ENCODE results near the gene KCNG3. TPM values are rescaled to one million over a fixed set of nuclear protein-coding genes. Genes with fewer than 3 reads are reported as not detected.

The KCNG3 gene
- total RNA-seq, 8 experiments from 2014 or later, result 0.10 to 2.6 (median 0.65) TPM

GRCh38 chr2:42504364-42505230 lies 10.8 kb upstream of the KCNG3 start:
- 50 to 95% (median 73%) methylated on average over 1 to 5 of the region's 10 CpGs; no CpG with 5 or more reads in 2 of the 10 experiments for WGBS, 10 experiments
- in situ Hi-C loops (cut with MboI; ENCODE audit: low pct_unique_long_range_greater_than_20kb in 2 of 9, low sequenced_read_pairs in 9 of 9, unreplicated experiment in 9 of 9), result loop anchor here in 2 of 9 experiments (25.0 kb wide), 1 partner anchor 158 kb away; no protein-coding TSS in a partner anchor
- H3K4me3 ChIP-seq, result no peak overlapping the region
- H3K27ac ChIP-seq, result no peak overlapping the region
- no peaks in the 10 kb centered on the region for H3K4me1 ChIP-seq (replicated peaks in 1 of 2)
- no peak for ATAC-seq (replicated peaks in 6 of 8)

- 56 to 100% (median 81%) methylated on average over 1 to 2 of the region's 2 CpGs; no CpG with 5 or more reads in 2 of the 10 experiments for WGBS, 10 experiments
- in situ Hi-C loops (cut with MboI; ENCODE audit: low pct_unique_long_range_greater_than_20kb in 2 of 9, low sequenced_read_pairs in 9 of 9, unreplicated experiment in 9 of 9), result loop anchor here in 2 of 9 experiments (25.0 kb wide), 1 partner anchor 159 kb away; no protein-coding TSS in a partner anchor
- ATAC-seq (replicated peaks in 6 of 8), result no peak
These were observed 9.5 kb upstream of the KCNG3 start for GRCh38 chr2:42503291-42503690.

GRCh38 chr2:42498497-42498896 lies 4.7 kb upstream of the KCNG3 start:
- ATAC-seq (replicated peaks in 6 of 8), result no peak
- in situ Hi-C loops (cut with MboI; ENCODE audit: low pct_unique_long_range_greater_than_20kb in 2 of 9, low sequenced_read_pairs in 9 of 9, unreplicated experiment in 9 of 9), result loop anchor here in 1 of 9 experiments (10.0 kb wide), 1 partner anchor 166 kb away; no protein-coding TSS in a partner anchor
- 43 to 100% (median 83%) methylated on average over 1 to 3 of the region's 3 CpGs for WGBS, 10 experiments
- Histone ChIP-seq H3K27ac (no peak overlapping the region), H3K4me3 (no peak overlapping the region), H3K4me1 (replicated peaks in 1 of 2) (no peaks in the 10 kb centered on the region)

More at GRCh38 chr2:42503291-42503690, 9.5 kb upstream of the KCNG3 start:
- no peak overlapping the region for H3K4me3 ChIP-seq
- no peak overlapping the region for H3K27ac ChIP-seq
- no peaks in the 10 kb centered on the region for H3K4me1 ChIP-seq (replicated peaks in 1 of 2)

GRCh38 chr2:42495611-42496010 lies 1.8 kb upstream of the KCNG3 start:
- Histone ChIP-seq H3K4me1 (replicated peaks in 1 of 2) (no peaks in the 10 kb centered on the region), H3K4me3 (peak overlapping the region in 1 of 5 donors; percentile 63), H3K27ac (no peak overlapping the region)
- in situ Hi-C loops (cut with MboI; ENCODE audit: low pct_unique_long_range_greater_than_20kb in 2 of 9, low sequenced_read_pairs in 9 of 9, unreplicated experiment in 9 of 9), result loop anchor here in 1 of 9 experiments (10.0 kb wide), 1 partner anchor 169 kb away; no protein-coding TSS in a partner anchor
- whole genome bisulfite sequencing, 10 experiments, result 0 to 84% (median 62%) methylated on average over 1 to 6 of the region's 6 CpGs; no CpG with 5 or more reads in 1 of the 10 experiments
- ATAC-seq (replicated peaks in 6 of 8), result no peak

GRCh38 chr2:42495234-42495581 lies 1.4 kb upstream of the KCNG3 start:
- H3K4me1 ChIP-seq (replicated peaks in 1 of 2), result no peaks in the 10 kb centered on the region
- H3K4me3 ChIP-seq, result peak overlapping the region; percentile 55 to 91 (median 62)
- ATAC-seq (replicated peaks in 6 of 8), result no peak
- no peak overlapping the region for H3K27ac ChIP-seq
- 0 to 10% (median 0%) methylated on average over 1 of the region's 1 CpG; no CpG with 5 or more reads in 3 of the 10 experiments for WGBS, 10 experiments
- in situ Hi-C loops (cut with MboI; ENCODE audit: low pct_unique_long_range_greater_than_20kb in 2 of 9, low sequenced_read_pairs in 9 of 9, unreplicated experiment in 9 of 9), result loop anchor here in 1 of 9 experiments (10.0 kb wide), 1 partner anchor 170 kb away; no protein-coding TSS in a partner anchor

- no peak overlapping the region for H3K27ac ChIP-seq
- no peaks in the 10 kb centered on the region for H3K4me1 ChIP-seq (replicated peaks in 1 of 2)
- in situ Hi-C loops (cut with MboI; ENCODE audit: low pct_unique_long_range_greater_than_20kb in 2 of 9, low sequenced_read_pairs in 9 of 9, unreplicated experiment in 9 of 9), result loop anchor here in 1 of 9 experiments (10.0 kb wide), 1 partner anchor 170 kb away; no protein-coding TSS in a partner anchor
- WGBS, 10 experiments, result 0 to 7% (median 1%) methylated on average over 3 to 20 of the region's 65 CpGs; no CpG with 5 or more reads in 1 of the 10 experiments
- peak overlapping the region; percentile 55 to 91 (median 62) for H3K4me3 ChIP-seq
- ATAC-seq (replicated peaks in 6 of 8), result peak; percentile 29 to 65 (median 58)
These were observed 812 bp upstream of the KCNG3 start for GRCh38 chr2:42494355-42495233.

- in situ Hi-C loops (cut with MboI; ENCODE audit: low pct_unique_long_range_greater_than_20kb in 2 of 9, low sequenced_read_pairs in 9 of 9, unreplicated experiment in 9 of 9), result loop anchor here in 1 of 9 experiments (10.0 kb wide), 1 partner anchor 172 kb away; no protein-coding TSS in a partner anchor
- WGBS, 10 experiments, result 0 to 60% (median 27%) methylated on average over 2 to 37 of the region's 111 CpGs; no CpG with 5 or more reads in 4 of the 10 experiments
- no peak overlapping the region for H3K27ac ChIP-seq
- no peaks in the 10 kb centered on the region for H3K4me1 ChIP-seq (replicated peaks in 1 of 2)
- H3K4me3 ChIP-seq, result peak overlapping the region; percentile 55 to 91 (median 62)
- peak in 1 of 8 experiments; percentile 15 for ATAC-seq (replicated peaks in 6 of 8)
These were observed 903 bp downstream of the KCNG3 start for GRCh38 chr2:42492691-42493467.

GRCh38 chr2:42488297-42488696 lies 5.5 kb downstream of the KCNG3 start:
- H3K4me1 ChIP-seq (replicated peaks in 1 of 2), result no peaks in the 10 kb centered on the region
- in situ Hi-C loops (cut with MboI; ENCODE audit: low pct_unique_long_range_greater_than_20kb in 2 of 9, low sequenced_read_pairs in 9 of 9, unreplicated experiment in 9 of 9), result no loop called here
- 36 to 100% (median 84%) methylated on average over 1 to 5 of the region's 5 CpGs; no CpG with 5 or more reads in 2 of the 10 experiments for WGBS, 10 experiments
- H3K4me3 ChIP-seq, result no peak overlapping the region
- no peak overlapping the region for H3K27ac ChIP-seq
- no peak for ATAC-seq (replicated peaks in 6 of 8)

- in situ Hi-C loops (cut with MboI; ENCODE audit: low pct_unique_long_range_greater_than_20kb in 2 of 9, low sequenced_read_pairs in 9 of 9, unreplicated experiment in 9 of 9), result no loop called here
- no peak overlapping the region for H3K27ac ChIP-seq
- ATAC-seq (replicated peaks in 6 of 8), result no peak
- WGBS, 10 experiments, result 69 to 100% (median 90%) methylated on average over 1 to 7 of the region's 7 CpGs; no CpG with 5 or more reads in 2 of the 10 experiments
- no peaks in the 10 kb centered on the region for H3K4me1 ChIP-seq (replicated peaks in 1 of 2)
- H3K4me3 ChIP-seq, result no peak overlapping the region
These were observed 7.5 kb downstream of the KCNG3 start for GRCh38 chr2:42486145-42486906.

- no peak for ATAC-seq (replicated peaks in 6 of 8)
- H3K4me1 ChIP-seq (replicated peaks in 1 of 2), result no peaks in the 10 kb centered on the region
- in situ Hi-C loops (cut with MboI; ENCODE audit: low pct_unique_long_range_greater_than_20kb in 2 of 9, low sequenced_read_pairs in 9 of 9, unreplicated experiment in 9 of 9), result no loop called here
- H3K27ac ChIP-seq, result no peak overlapping the region
- H3K4me3 ChIP-seq, result no peak overlapping the region
- WGBS, 10 experiments, result 0 to 100% (median 90%) methylated on average over 1 to 2 of the region's 2 CpGs; no CpG with 5 or more reads in 3 of the 10 experiments
These were observed 13.4 kb downstream of the KCNG3 start for GRCh38 chr2:42480402-42480801.

- no peak overlapping the region for H3K4me3 ChIP-seq
- no peak overlapping the region for H3K27ac ChIP-seq
- in situ Hi-C loops (cut with MboI; ENCODE audit: low pct_unique_long_range_greater_than_20kb in 2 of 9, low sequenced_read_pairs in 9 of 9, unreplicated experiment in 9 of 9), result no loop called here
- 13 to 100% (median 76%) methylated on average over 1 to 5 of the region's 6 CpGs; no CpG with 5 or more reads in 2 of the 10 experiments for WGBS, 10 experiments
- H3K4me1 ChIP-seq (replicated peaks in 1 of 2), result no peaks in the 10 kb centered on the region
- no peak for ATAC-seq (replicated peaks in 6 of 8)
These were observed 18.9 kb downstream of the KCNG3 start for GRCh38 chr2:42474765-42475454.

Measured in motor neuron (in vitro differentiated cells).